SU-DHL-6 (cell line): ENCODE results near the gene IL17RC.

Experiments used
- H2AFZ ChIP-seq: fragments of 200-600 bp; sonication (generic); 2 replicates; pipeline ENCODE4 v1.6.1; 2014; ENCODE audit warnings: low read depth, mild to moderate bottlenecking, moderate library complexity, mixed read lengths, antibody characterized with exemption, low read length; ENCODE audit not compliant: severe bottlenecking
- H3F3A ChIP-seq: fragments of 200-600 bp; shearing (Covaris generic); 2 replicates; pipeline ENCODE4 v1.6.0; 2016; ENCODE audit warnings: antibody characterized with exemption, mild to moderate bottlenecking; ENCODE audit not compliant: insufficient read depth
- H3K27ac ChIP-seq: fragments of 200-600 bp; sonication (generic); 2 replicates; pipeline ENCODE4 v1.5.1; 2016; ENCODE audit warnings: low read depth, mild to moderate bottlenecking, low read length, moderate library complexity, mixed read lengths
- H3K27me3 ChIP-seq: fragments of 200-600 bp; sonication (generic), shearing (Covaris generic); 2 replicates; pipeline ENCODE4 v1.6.0; 2014; ENCODE audit warnings: mild to moderate bottlenecking, low read length
- H3K36me3 ChIP-seq: fragments of 200-600 bp; sonication (generic); 2 replicates; pipeline ENCODE4 v1.6.1; 2014; ENCODE audit warnings: mild to moderate bottlenecking, low read length, mixed read lengths
- H3K4me2 ChIP-seq: fragments of 300-600, 200-600 bp; shearing (Covaris generic), sonication (generic); 2 replicates; pipeline ENCODE4 v1.6.0; 2014; ENCODE audit warnings: low read length, low read depth, mild to moderate bottlenecking; ENCODE audit not compliant: poor library complexity, severe bottlenecking
- H3K4me3 ChIP-seq: fragments of 200-600 bp; sonication (generic); 2 replicates; pipeline ENCODE4 v1.5.1; 2014; ENCODE audit warnings: antibody characterized with exemption, low read length, mild to moderate bottlenecking, mixed read lengths; ENCODE audit not compliant: insufficient read depth, poor library complexity, severe bottlenecking
- H3K79me2 ChIP-seq: fragments of 200-600 bp; sonication (generic); 2 replicates; pipeline ENCODE4 v1.6.1; 2014; ENCODE audit warnings: mild to moderate bottlenecking, low read length, moderate library complexity; ENCODE audit not compliant: insufficient read depth
- H3K9ac ChIP-seq: fragments of 200-600 bp; sonication (generic); 2 replicates; pipeline ENCODE4 v1.7.0; 2014; ENCODE audit warnings: mild to moderate bottlenecking, low read length
- H3K9me2 ChIP-seq: fragments of 200-600 bp; sonication (generic); replicated peaks from 2 replicates; pipeline ENCODE4 v1.6.1; 2014; ENCODE audit warnings: low read length; ENCODE audit not compliant: insufficient read depth
- H3K9me3 ChIP-seq: fragments of 200-600 bp; sonication (generic); 2 replicates; pipeline ENCODE4 v1.6.1; 2014; ENCODE audit warnings: low read length, mixed read lengths; ENCODE audit not compliant: insufficient read depth
- H4K20me1 ChIP-seq: fragments of 200-600 bp; sonication (generic); 2 replicates; pipeline ENCODE4 v1.6.1; 2014; ENCODE audit warnings: low read depth, mild to moderate bottlenecking, antibody characterized with exemption, low read length, moderate library complexity, mixed read lengths
- CTCF ChIP-seq: fragments of 200-600 bp; sonication (generic); IDR thresholded peaks from one replicate; pipeline ENCODE4 v1.5.1; 2017; ENCODE audit warnings: antibody characterized with exemption, mild to moderate bottlenecking, low read length, moderate library complexity; ENCODE audit not compliant: insufficient read depth, poor library complexity, severe bottlenecking
- EZH2phosphoT487 ChIP-seq: fragments of 200-600 bp; sonication (generic), shearing (Covaris generic); conservative IDR thresholded peaks from 2 replicates; pipeline ENCODE4 v1.6.1; 2018; ENCODE audit warnings: mild to moderate bottlenecking, antibody characterized with exemption, low read length, moderate library complexity, mixed read lengths

IL17RC gene

DNA sequence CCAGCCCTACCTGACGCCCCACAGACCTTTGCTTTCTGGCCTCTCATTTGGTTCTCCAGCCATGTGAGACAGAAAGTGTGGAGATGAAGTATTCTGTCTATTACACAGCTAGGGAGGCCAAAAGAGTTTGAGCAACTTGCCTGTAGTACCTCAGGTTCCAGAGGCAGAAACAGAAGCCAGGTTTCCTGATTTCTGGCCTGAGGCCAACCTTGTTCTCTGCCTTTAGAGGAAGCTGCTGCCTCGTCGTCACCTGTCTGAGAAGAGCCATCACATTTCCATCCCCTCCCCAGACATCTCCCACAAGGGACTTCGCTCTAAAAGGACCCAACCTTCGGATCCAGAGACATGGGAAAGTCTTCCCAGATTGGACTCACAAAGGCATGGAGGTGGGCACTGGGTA is 10.4 kb upstream of the IL17RC start:
- H3K4me2 ChIP-seq, result no peak overlapping the region
- H3K4me3 ChIP-seq, result no peak overlapping the region
- H3F3A ChIP-seq, result no peaks in the 10 kb centered on the region
- no peaks in the 10 kb centered on the region for H3K79me2 ChIP-seq
- H3K9me3 ChIP-seq, result no peaks in the 10 kb centered on the region
- no peaks in the 10 kb centered on the region for H3K36me3 ChIP-seq
- TF ChIP-seq CTCF (no peak), EZH2phosphoT487 (no peak)
- no peak overlapping the region for H3K9ac ChIP-seq
- no peaks in the 10 kb centered on the region for H4K20me1 ChIP-seq
- no peak overlapping the region for H2AFZ ChIP-seq
- no peaks in the 10 kb centered on the region for H3K9me2 ChIP-seq
- no peak overlapping the region for H3K27ac ChIP-seq
- no peaks in the 10 kb centered on the region for H3K27me3 ChIP-seq

GRCh38 chr3:9908286-9908685 is 8.6 kb upstream of the IL17RC start:
- Histone ChIP-seq H3K36me3 (no peaks in the 10 kb centered on the region), H3K9me3 (no peaks in the 10 kb centered on the region), H3K4me2 (no peak overlapping the region), H3K27ac (no peak overlapping the region), H4K20me1 (no peaks in the 10 kb centered on the region), H3K4me3 (no peak overlapping the region), H3F3A (no peaks in the 10 kb centered on the region), H3K79me2 (no peaks in the 10 kb centered on the region), H3K27me3 (no peaks in the 10 kb centered on the region), H2AFZ (no peak overlapping the region), H3K9ac (no peak overlapping the region), H3K9me2 (no peaks in the 10 kb centered on the region)
- TF ChIP-seq CTCF (no peak), EZH2phosphoT487 (no peak)

DNA sequence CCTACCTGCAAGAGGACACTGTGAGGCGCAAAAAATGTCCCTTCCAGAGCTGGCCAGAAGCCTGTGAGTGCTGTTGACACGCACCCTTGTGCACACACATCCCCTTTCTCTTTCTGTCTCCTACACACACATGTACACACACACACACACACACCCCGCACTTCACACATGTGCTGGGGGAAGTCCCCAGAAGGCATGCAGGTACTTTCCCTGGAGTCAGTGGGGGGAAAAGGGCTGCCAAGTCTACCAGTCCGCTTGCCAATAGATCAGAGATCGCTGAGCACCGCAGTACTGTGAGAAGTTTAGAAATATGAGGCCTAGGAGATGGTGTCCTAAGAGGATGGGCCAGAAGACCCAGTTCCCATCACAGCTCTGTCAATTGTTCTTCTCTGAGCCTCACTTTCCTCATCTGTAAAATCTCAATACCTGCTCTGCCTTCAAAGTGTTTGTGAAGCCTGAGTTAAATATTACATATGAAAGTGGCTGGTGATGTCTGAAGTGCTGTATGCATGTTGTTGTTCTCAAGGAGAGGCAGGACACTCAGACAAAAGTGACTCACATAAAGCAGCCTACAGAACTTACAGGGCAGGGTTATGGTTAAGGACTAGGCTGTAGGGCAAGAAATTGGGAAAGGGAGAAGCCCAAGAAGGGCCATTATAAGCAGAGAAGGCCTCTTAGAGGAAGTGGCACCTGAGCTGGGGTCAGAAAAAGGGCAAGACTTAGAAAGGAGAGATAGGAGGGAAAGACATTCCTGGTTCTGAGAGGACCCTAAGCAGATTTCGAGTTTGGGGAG is 7.5 kb upstream of the IL17RC start:
- Histone ChIP-seq H3K27ac (no peak overlapping the region), H3K4me2 (no peak overlapping the region), H3K36me3 (no peaks in the 10 kb centered on the region), H3K4me3 (no peak overlapping the region), H3K79me2 (no peaks in the 10 kb centered on the region), H2AFZ (no peak overlapping the region), H4K20me1 (no peaks in the 10 kb centered on the region), H3K9ac (no peak overlapping the region), H3K9me3 (no peaks in the 10 kb centered on the region), H3K9me2 (no peaks in the 10 kb centered on the region), H3F3A (no peaks in the 10 kb centered on the region), H3K27me3 (no peaks in the 10 kb centered on the region)
- no peak for TF ChIP-seq EZH2phosphoT487
- no peak for TF ChIP-seq CTCF
